ENCODE data around the gene HNRNPD. TPM values are rescaled to one million over a fixed set of nuclear protein-coding genes. Genes with fewer than 3 reads are reported as not detected.
"Not testable (repeated sequence)": the region's sequence is repeated elsewhere in the genome, so short reads cannot be mapped to it uniquely, and the experiment has no call there.

Gene HNRNPD
- total RNA-seq (73.2 and 175 TPM in 2 replicates), polyA plus RNA-seq (348 and 451 TPM in 2 replicates)

GRCh38 chr4:82373816-82374625 is at the start of gene HNRNPD:
HNRNPD (minus strand) TSS chr4:82373991; CDS start chr4:82373678, 313 bp downstream.
- DNase-seq (ENCODE audit: low read depth in 1 of 2, low spot score in 1 of 2), result peak; percentile 99 to 100
- no peaks in the 10 kb centered on the region for H3K9me3 ChIP-seq (ENCODE audit: low read depth)
- H3K27ac ChIP-seq, result peak within 1 kb of the TSS; percentile 100
- no peaks in the 10 kb centered on the region for H3K36me3 ChIP-seq
- peak within 1 kb of the TSS; percentile 83 for H3K4me3 ChIP-seq
- no peaks in the 10 kb centered on the region for H3K27me3 ChIP-seq
- TF ChIP-seq CTCF (IDR thresholded peaks at IDR 0.05; ENCODE audit: low read depth, low read length), result no peak
- H3K4me1 ChIP-seq (ENCODE audit: low read depth), result peaks cover 28% of the 10 kb centered on the region

GRCh38 chr4:82422616-82423015 is 48.8 kb upstream of the HNRNPD start:
- no peak overlapping the region for H3K4me3 ChIP-seq
- peaks cover 12% of the 10 kb centered on the region for H3K4me1 ChIP-seq (ENCODE audit: low read depth)
- peaks cover 43% of the 10 kb centered on the region for H3K36me3 ChIP-seq
- no peak for TF ChIP-seq CTCF (IDR thresholded peaks at IDR 0.05; ENCODE audit: low read depth, low read length)
- no peaks in the 10 kb centered on the region for H3K9me3 ChIP-seq (ENCODE audit: low read depth)
- no peaks in the 10 kb centered on the region for H3K27me3 ChIP-seq
- no peak for DNase-seq (ENCODE audit: low read depth in 1 of 2, low spot score in 1 of 2)
- H3K27ac ChIP-seq, result no peak overlapping the region

GRCh38 chr4:82421796-82422560 is 48.2 kb upstream of the HNRNPD start:
- no peak for TF ChIP-seq CTCF (IDR thresholded peaks at IDR 0.05; ENCODE audit: low read depth, low read length)

GRCh38 chr4:82419451-82419850 is 45.7 kb upstream of the HNRNPD start:
- H3K4me3 ChIP-seq, result no peak overlapping the region
- DNase-seq (ENCODE audit: low read depth in 1 of 2, low spot score in 1 of 2), result no peak
- H3K4me1 ChIP-seq (ENCODE audit: low read depth), result no peaks in the 10 kb centered on the region
- no peaks in the 10 kb centered on the region for H3K27me3 ChIP-seq
- H3K27ac ChIP-seq, result no peak overlapping the region
- peaks cover 14% of the 10 kb centered on the region for H3K36me3 ChIP-seq
- TF ChIP-seq CTCF (IDR thresholded peaks at IDR 0.05; ENCODE audit: low read depth, low read length), result no peak
- no peaks in the 10 kb centered on the region for H3K9me3 ChIP-seq (ENCODE audit: low read depth)

More at GRCh38 chr4:82421796-82422560, 48.2 kb upstream of the HNRNPD start:
- Histone ChIP-seq H3K9me3 (ENCODE audit: low read depth) (no peaks in the 10 kb centered on the region), H3K27me3 (no peaks in the 10 kb centered on the region), H3K36me3 (peaks cover 39% of the 10 kb centered on the region), H3K4me3 (no peak overlapping the region), H3K4me1 (ENCODE audit: low read depth) (peaks cover 6% of the 10 kb centered on the region), H3K27ac (no peak overlapping the region)
- DNase-seq (ENCODE audit: low read depth in 1 of 2, low spot score in 1 of 2), result no peak

GRCh38 chr4:82415922-82416365 is 42.2 kb upstream of the HNRNPD start:
- no peaks in the 10 kb centered on the region for H3K4me1 ChIP-seq (ENCODE audit: low read depth)
- H3K36me3 ChIP-seq, result no peaks in the 10 kb centered on the region
- no peaks in the 10 kb centered on the region for H3K9me3 ChIP-seq (ENCODE audit: low read depth)
- no peak overlapping the region for H3K27ac ChIP-seq
- no peak overlapping the region for H3K4me3 ChIP-seq
- TF ChIP-seq CTCF (IDR thresholded peaks at IDR 0.05; ENCODE audit: low read depth, low read length), result no peak
- DNase-seq (ENCODE audit: low read depth in 1 of 2, low spot score in 1 of 2), result no peak
- no peaks in the 10 kb centered on the region for H3K27me3 ChIP-seq

DNA sequence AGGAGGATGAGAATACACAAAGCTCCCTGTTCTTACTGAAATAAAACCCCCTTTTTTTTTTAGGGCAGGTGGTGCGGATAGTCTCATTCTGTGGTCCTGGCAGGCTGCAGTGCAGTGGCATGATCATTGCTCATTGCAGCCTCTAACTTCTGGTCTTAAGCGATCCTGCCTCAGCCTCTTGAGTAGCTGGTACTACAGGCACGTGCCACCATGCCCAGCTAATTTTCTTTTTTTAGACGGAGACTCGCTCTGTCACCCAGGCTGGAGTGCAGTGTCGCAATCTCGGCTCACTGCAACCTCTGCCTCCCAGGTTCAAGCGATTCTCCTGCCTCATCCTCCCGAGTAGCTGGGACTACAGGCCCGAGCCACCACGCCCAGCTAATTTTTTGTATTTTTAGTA is 41.3 kb upstream of the HNRNPD start:
- not testable (repeated sequence) for H3K36me3 ChIP-seq; H3K27me3 ChIP-seq; H3K27ac ChIP-seq; DNase-seq (ENCODE audit: low read depth in 1 of 2, low spot score in 1 of 2); H3K4me1 ChIP-seq (ENCODE audit: low read depth); H3K9me3 ChIP-seq (ENCODE audit: low read depth); H3K4me3 ChIP-seq
